Right ventricle myocardium superior (tissue), 1 donor: ENCODE measurements around the gene NHS. TPM values are rescaled to one million over a fixed set of nuclear protein-coding genes. Genes with fewer than 3 reads are reported as not detected.

ENCODE experiments used
- ATAC-seq: fragments of 200-7000 bp; cut with Tn5 transposase; one replicate; pipeline ENCODE4 v1.9.1; 2020; ENCODE audit warnings: mild to moderate bottlenecking; ENCODE audit not compliant: poor library complexity
- DNase-seq: peaks from one replicate; pipeline ENCODE4 v3.0.0-alpha.2; 2020
- intact Hi-C: fragments of 100-400 bp; cut with DNase I; formaldehyde crosslinking; loops from one replicate; pipeline ENCODE4 v1.11.2; 2022
- total RNA-seq: library from RNA; stranded (reverse); fragmentation: NEBNext Ultra II Directional; extraction: Animal tissue kit (Norgen Biotek cat#: 25700); gene quantifications from one replicate; pipeline ENCODE4 v1.2.1, GENCODE V29; 2021
- donor health status: DM: no; HTN: yes; CAD: no; lungs with severe emphysema.

NHS gene
- total RNA-seq, 1 donor from 2014 or later, result 1.2 TPM

DNA sequence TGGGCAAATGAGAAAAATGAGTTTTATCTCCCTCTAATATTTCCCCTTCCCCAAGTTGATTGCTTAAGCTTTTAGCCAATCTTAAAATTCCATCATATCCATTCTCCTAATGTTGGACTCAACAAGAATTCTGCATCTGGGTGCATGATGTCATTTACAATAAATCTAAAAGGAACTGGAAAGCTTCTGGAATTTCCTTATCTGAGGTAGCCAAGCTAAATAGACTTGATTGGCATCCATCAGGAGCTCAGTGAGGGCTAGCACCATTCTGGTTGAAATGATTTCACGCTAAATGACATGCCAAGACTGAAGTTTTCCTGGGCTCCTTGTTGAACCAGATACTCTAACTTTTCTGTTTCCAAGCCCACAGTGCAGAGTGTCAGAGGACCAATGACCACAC, 252.0 kb downstream of the NHS start:
- intact Hi-C loops, result no loop called here
- ATAC-seq, result no peak
- no peak for DNase-seq

GRCh38 chrX:17628976-17629375, 254.0 kb downstream of the NHS start:
- ATAC-seq, result no peak
- no peak for DNase-seq
- intact Hi-C loops, result no loop called here

DNA sequence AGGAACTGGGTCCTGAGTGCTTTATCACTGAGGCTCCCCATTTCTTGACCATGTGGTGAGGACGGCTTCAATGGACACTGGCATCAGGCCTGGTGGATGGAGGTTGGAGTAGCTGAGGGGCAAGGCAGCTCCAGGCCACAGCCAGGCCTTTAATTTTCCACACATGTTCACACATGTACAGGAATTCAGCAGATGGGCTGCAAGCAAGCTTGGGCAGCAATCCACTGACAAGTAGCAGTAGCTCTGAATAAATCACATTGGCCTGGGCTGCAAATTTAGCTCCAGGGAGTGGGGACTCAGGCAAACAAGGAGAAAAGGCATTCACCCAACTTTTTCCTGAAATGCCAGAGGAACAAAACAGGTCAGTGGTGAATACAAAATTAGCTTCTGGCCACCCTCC, 254.5 kb downstream of the NHS start:
- ATAC-seq, result no peak
- intact Hi-C loops, result no loop called here
- no peak for DNase-seq

GRCh38 chrX:17631647-17632046, 256.6 kb downstream of the NHS start:
- ATAC-seq, result no peak
- intact Hi-C loops, result no loop called here

DNA sequence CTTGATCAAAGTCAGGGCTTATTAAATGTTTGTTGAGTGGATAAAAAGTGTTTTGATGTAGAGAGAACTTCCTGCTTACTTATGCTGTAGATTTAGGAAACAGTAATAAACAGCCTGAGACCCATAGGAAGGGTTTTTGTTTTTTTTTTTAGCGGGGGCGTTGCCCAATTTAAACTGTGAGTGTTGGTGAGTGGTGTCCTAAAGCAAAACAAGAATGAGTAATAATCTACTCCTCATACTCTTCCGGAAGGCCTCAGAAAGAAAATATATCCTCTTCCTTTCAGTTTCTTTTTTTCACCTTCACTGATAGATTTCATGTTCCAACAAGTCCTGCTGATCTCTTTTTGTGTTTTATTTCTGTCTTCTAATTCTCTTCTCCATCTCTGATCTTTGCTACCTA, 257.9 kb downstream of the NHS start:
- ATAC-seq, result no peak
- no peak for DNase-seq
- intact Hi-C loops, result no loop called here

More at GRCh38 chrX:17631647-17632046, 256.6 kb downstream of the NHS start:
- DNase-seq, result no peak

- intact Hi-C loops, result no loop called here
- no peak for ATAC-seq
These were observed 258.5 kb downstream of the NHS start for GRCh38 chrX:17633546-17633945.

DNA sequence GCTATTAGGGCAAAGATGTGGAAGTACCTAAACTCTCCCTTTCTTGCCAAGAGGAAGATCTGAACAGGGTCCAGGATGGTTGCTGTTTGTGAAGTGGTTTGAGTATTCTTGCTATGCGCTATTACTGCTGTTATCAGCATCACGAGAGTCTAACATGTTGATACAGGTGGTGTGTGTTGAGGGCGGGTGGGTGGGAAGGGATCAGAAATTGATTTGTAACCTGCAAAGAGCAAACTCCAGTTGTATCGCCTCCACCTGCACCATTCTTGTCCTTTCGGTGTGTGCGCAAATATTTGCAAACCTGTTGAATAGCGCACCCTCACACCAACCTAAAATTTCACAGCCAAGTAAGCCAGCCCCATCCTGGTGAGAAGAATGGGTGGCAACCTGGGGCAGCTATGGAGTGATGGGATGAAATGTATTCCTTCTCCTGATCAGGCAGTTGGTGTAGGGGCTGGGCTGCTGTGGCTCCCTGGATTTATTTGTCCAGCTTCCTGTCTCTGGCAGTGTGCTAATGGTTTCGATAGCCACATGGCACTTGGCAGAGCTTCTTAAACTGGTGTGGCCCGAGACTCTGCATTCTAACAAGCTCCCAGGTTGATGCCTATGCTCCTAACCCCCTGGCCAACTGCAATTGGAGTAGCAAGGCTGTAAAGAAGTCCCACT, 259.7 kb downstream of the NHS start:
- no peak for DNase-seq
- ATAC-seq, result no peak

More at GRCh38 chrX:17633546-17633945, 258.5 kb downstream of the NHS start:
- no peak for DNase-seq

DNA sequence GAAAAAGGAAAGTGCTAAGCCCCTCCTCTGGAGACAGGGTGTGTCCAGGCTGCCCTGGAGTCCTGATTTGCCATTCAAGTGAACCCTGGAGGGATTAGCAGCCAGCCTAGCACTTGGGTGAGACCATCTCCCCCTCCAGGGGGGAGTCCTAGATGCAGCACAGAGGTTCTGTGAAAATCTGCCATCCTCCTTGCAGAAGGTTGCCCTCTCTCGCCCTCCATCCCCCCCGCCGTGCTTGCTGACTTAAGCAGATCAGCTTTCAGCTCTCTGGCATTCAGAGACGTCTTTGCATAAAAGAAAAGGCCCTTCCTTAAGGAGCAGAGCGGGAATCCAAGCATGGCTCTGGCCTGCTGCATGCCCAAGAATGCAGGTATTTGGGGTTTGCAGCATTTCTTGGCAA, 260.2 kb downstream of the NHS start:
- intact Hi-C loops, result no loop called here
- ATAC-seq (no peak), DNase-seq (no peak)

More for the DNA sequence above, 259.7 kb downstream of the NHS start:
- intact Hi-C loops, result no loop called here

- ATAC-seq (peak; percentile 34), DNase-seq (no peak)
- intact Hi-C loops, result no loop called here
These were observed 262.2 kb downstream of the NHS start for GRCh38 chrX:17637235-17637634.

DNA sequence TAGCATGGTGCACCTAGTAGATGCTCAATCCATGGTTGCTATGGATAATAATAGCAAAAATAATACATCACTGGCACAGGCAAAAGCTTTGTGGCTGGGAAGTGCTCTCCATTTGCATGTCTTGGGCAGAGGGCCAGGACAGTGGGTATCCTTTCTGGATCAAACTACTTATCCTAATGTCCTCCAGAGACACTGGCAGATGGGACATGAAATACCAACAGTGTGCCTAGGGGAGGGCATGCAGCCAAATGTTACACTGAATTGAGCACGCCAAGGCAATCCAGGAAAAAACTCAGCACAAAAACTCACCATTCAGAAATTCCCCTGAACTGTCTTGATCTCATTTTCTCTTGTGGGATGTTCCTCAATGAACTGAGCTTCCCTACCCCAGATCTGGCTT, 263.7 kb downstream of the NHS start:
- intact Hi-C loops, result no loop called here

GRCh38 chrX:17642891-17643290, 267.9 kb downstream of the NHS start:
- ATAC-seq (no peak), DNase-seq (no peak)
- intact Hi-C loops, result no loop called here

More for the DNA sequence above, 263.7 kb downstream of the NHS start:
- DNase-seq, result no peak
- ATAC-seq, result no peak

- no peak for ATAC-seq
These were observed 268.5 kb downstream of the NHS start for GRCh38 chrX:17643528-17643927.

DNA sequence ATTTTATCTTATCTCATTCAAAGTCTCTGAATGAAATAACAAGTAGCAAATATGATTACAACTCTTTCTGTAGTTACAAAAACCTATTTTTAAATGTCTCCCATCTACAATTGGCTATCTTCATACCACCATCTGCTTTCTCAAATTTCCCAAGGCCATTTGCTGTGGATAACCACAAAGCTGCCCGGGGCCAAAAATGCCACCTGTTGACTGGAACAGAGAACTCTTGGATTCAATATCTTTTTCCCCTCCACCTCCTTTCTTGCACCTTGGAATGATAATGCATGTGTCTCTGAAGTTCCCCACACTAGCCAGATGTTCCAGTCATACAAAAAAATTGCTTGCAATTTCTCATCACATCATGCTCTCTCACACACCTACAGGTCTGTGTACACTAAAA, 269.0 kb downstream of the NHS start:
- intact Hi-C loops, result no loop called here
- ATAC-seq (no peak), DNase-seq (no peak)

More at GRCh38 chrX:17643528-17643927, 268.5 kb downstream of the NHS start:
- intact Hi-C loops, result no loop called here
- DNase-seq, result no peak

GRCh38 chrX:17654116-17654515, 279.1 kb downstream of the NHS start:
- ATAC-seq, result no peak
- DNase-seq, result no peak
- intact Hi-C loops, result no loop called here

DNA sequence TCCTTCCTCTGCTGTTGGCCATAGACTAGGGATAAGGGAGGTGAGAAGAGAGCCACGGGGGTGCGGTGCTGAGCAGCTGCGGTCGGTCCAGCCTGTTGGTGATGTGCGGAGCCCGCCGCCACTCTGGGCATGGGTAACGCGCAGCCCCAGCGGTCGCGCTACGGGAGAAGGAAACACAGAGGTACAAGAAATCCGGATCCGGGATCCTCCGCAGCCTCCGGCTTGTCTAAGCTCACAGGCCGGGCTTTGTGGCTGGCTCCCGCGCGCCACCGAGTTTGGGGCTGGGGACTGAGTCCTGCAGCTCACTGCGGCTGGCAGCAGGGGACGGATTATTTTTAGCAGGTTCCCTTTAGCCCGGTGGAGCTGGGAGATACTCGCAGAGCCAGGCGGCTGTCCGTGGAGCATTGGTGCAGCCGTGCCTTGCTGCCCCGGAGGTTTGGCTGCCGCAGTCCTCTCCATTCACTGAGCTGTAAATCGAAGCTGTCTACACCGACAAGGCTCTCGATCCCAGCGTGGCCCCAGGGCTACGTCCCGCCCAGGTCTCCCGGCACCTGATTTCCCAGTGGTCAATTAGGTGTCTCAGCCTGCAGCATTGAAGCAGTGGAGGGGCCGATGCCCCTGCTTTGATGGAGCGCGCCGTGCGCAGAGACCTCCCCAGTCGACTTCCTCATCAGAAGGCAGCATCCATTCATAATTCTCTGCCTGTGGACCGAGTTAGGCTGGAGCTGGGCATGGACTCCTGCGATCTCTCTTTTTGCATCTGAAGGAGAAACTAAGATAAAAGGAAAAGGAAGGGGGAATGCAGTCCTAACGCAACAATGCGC, 280.4 kb downstream of the NHS start:
- intact Hi-C loops, result no loop called here
- peak; percentile 79 for ATAC-seq
- DNase-seq, result no peak

GRCh38 chrX:17656035-17656418, 281.0 kb downstream of the NHS start:
- ATAC-seq (peak; percentile 62), DNase-seq (no peak)
- intact Hi-C loops, result no loop called here

DNA sequence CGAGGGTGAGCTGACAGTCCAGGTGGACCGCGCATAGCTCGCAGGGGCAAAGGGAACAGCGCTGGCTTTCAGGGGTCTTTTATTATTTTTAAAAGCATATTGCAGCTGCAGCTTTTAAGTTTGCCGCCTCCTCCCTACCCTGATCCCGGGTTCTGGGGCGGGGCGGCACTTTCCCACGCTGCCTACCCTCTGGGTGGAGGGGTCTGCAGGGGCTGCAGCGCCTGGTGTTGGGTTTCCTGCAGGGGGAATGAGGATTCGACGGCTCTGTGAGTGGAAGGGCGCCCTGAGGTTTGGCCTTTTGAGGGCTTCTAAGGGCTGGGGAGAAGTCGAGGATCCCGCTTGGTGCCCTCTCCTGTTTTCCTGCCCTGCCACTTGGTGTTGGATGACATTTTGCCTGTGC, 281.6 kb downstream of the NHS start:
- ATAC-seq (no peak), DNase-seq (no peak)
- intact Hi-C loops, result no loop called here

GRCh38 chrX:17662391-17662790, 287.4 kb downstream of the NHS start:
- intact Hi-C loops, result no loop called here
- DNase-seq (no peak), ATAC-seq (no peak)

DNA sequence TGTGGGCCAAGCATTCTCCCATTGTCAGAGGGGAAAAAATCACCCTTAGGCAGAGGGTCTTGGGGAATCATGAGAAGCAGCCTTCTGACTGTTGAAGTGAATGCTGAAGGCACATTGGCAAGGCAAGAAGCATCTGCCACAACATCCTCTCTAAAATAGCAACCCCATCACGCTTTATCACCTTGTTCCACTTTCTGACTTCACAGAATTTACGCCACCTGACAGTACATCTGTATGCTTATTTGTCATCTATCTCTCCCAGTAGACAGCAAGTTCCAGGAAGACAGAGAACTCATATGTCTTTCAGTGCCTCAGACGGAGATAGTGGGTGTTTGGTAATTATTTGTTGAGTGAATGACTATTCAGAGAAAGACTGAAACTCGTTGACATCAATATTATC, 293.9 kb downstream of the NHS start:
- no peak for ATAC-seq
- intact Hi-C loops, result no loop called here
- no peak for DNase-seq

DNA sequence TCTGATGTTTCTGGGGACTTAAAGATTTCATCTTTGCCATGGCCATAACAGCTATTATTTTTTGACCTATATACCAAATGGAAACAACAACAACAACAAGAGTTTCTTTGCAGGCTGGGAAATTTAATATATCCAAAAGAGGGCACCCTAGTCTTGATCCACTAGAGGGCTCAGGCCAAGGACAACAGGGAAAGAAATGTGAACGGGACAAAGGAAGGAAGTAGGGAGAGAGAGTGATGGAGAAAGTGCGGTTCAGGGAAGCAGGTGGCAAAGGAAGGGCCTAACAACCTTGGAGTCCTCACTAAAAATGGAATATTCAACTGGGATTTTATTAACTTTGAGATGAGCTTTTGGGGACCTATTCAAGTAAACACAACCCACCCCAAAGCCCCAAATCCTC, 294.5 kb downstream of the NHS start:
- ATAC-seq (no peak), DNase-seq (no peak)
- intact Hi-C loops, result no loop called here
